Measurements from ENCODE around the gene AIRE. TPM values are rescaled to one million over a fixed set of nuclear protein-coding genes. Genes with fewer than 3 reads are reported as not detected.

Gene AIRE
- polyA plus RNA-seq, 1 donor, result 14.3 TPM

DNA sequence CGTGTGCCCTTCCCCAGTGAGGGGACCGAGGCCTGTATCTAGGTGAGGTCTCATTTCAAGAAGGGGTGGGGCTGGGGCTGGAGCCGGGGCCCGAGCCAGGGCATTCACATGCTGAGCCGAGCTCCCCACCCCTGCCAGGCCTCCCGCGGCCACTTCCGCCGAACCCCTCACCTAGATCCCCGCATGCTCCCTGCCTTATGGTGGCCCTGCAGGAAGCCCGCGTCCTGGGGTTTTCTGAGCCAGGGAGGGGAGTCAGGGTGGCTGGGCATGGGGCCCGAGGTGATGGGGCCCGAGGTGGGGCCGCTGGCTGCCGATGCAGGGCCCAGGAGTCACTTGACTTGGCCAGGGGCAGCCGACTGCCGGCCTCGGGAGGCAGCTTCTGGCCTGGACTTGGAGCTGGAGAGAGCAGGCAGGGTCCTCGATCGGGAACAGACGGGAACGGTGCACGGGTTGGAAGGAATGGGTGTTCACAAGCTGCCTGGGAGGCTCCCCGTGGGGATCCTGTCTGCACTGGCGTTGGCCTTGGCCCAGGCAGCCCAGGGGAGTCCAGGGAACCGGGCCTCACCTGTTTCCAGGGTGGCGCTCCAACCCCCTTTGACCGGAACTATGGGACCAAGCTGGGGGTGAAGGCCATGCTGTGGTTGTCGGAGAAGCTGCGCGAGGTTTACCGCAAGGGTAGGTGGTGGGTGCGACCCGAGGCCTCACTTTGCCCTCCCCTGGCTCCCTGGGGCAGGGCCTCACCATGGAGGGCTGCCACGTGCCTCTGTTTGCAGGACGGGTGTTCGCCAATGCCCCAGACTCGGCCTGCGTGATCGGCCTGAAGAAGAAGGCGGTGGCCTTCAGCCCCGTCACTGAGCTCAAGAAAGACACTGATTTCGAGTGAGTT lies 40.0 kb downstream of the AIRE start:
- no CpG with 5 or more reads among the region's 44 CpGs for WGBS (ENCODE audit: insufficient coverage, low lambda C conversion rate)
- peaks cover 3% of the 10 kb centered on the region for H3K9me3 ChIP-seq (ENCODE audit: control insufficient read depth, low read depth, low read length)
- no peaks in the 10 kb centered on the region for H3K4me1 ChIP-seq (ENCODE audit: control insufficient read depth, insufficient read depth, low read length)
- no peak overlapping the region for H3K4me3 ChIP-seq (ENCODE audit: low read length)
- H3K27me3 ChIP-seq (ENCODE audit: control insufficient read depth, insufficient read depth, low read length), result no peaks in the 10 kb centered on the region
- H3K27ac ChIP-seq (ENCODE audit: low read length), result no peak overlapping the region
- DNase-seq, result no peak
- H3K36me3 ChIP-seq (ENCODE audit: control insufficient read depth, insufficient read depth, low read length), result peaks cover 73% of the 10 kb centered on the region

DNA sequence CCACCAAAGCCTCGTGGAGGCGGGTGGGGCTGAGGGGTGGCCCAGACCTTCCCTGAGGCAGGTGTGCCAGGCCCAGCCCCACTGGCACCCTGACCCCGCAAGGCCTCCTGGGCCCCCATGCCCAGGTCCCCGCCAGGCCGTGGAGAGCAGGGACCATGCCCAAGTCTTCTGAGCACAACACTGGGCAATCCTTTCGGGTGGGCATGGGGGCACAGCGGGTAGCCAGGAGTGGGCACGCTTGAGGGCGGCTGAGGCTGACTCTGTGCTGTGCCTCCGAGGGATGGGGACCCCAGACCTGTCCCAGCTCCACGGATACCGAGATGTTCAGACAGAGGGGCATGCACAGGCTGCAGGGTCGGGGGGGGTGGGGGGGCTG lies 40.6 kb downstream of the AIRE start:
- Histone ChIP-seq H3K9me3 (ENCODE audit: control insufficient read depth, low read depth, low read length) (peaks cover 3% of the 10 kb centered on the region), H3K27me3 (ENCODE audit: control insufficient read depth, insufficient read depth, low read length) (no peaks in the 10 kb centered on the region), H3K27ac (ENCODE audit: low read length) (no peak overlapping the region), H3K36me3 (ENCODE audit: control insufficient read depth, insufficient read depth, low read length) (peaks cover 72% of the 10 kb centered on the region), H3K4me3 (ENCODE audit: low read length) (no peak overlapping the region), H3K4me1 (ENCODE audit: control insufficient read depth, insufficient read depth, low read length) (no peaks in the 10 kb centered on the region)
- no peak for DNase-seq
- WGBS (ENCODE audit: insufficient coverage, low lambda C conversion rate), result no CpG with 5 or more reads among the region's 13 CpGs

DNA sequence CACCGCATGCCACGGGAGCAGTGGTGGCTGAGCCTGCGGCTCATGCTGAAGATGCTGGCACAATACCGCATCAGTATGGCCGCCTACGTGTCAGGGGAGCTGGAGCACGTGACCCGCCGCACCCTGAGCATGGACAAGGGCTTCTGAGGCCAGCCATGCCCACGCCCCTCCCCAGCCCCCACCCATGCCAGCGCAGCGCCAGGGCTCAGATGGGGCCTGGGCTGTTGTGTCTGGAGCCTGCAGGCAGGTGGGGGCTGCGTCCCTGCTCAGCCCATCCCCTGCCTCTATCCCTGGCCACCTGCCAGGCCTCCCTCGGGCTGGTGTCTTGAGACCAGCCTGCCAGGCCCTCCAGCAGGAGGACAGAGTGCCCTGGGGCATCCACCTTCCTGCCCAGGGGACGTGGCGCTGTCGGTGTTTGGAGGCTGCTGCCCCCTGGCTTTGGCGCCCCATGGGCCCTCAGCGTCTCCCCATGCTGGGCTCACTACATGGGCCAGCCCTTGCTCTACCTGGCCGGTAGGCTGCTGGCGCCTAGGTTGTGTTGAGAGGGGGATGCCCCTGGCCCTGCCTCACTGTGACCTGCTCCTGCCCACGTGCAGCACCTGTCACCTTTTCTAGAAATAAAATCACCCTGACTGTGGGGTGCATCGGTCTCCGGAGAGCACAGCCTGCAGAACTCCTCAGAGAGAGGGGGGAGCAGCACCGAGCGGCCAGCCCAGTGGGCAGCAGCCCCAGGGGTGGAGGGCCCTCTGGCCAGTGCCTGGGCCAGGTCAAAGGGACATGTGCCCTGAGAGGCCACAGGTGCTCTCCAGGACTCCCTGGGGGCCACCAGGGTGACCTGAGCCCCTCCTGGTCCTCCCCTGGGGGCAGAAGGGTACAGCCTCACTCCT lies 41.3 kb downstream of the AIRE start:
- H3K36me3 ChIP-seq (ENCODE audit: control insufficient read depth, insufficient read depth, low read length), result peaks cover 70% of the 10 kb centered on the region
- no CpG with 5 or more reads among the region's 26 CpGs for WGBS (ENCODE audit: insufficient coverage, low lambda C conversion rate)
- no peaks in the 10 kb centered on the region for H3K27me3 ChIP-seq (ENCODE audit: control insufficient read depth, insufficient read depth, low read length)
- no peak overlapping the region for H3K27ac ChIP-seq (ENCODE audit: low read length)
- no peak for DNase-seq
- no peak overlapping the region for H3K4me3 ChIP-seq (ENCODE audit: low read length)
- H3K9me3 ChIP-seq (ENCODE audit: control insufficient read depth, low read depth, low read length), result peaks cover 3% of the 10 kb centered on the region
- no peaks in the 10 kb centered on the region for H3K4me1 ChIP-seq (ENCODE audit: control insufficient read depth, insufficient read depth, low read length)

DNA sequence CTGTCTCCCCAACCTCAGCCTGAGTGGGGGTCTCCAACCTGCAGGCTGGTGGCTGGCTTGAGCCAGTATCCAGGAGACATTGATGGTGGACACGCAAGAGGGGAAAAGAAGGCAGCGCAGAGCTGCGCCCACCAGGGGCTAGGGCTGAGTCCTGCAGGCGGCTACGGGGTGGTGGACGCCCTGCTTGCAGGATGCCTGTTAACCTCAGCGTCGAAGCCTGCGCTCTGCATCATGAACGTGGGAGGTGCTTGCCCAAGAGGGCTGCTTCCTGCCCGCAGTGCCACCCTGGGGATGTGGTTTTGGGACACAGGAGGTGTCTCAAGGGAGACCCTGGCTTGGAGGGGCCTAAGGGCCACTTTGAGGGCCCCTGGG lies 41.9 kb downstream of the AIRE start:
- H3K36me3 ChIP-seq (ENCODE audit: control insufficient read depth, insufficient read depth, low read length), result peaks cover 65% of the 10 kb centered on the region
- WGBS (ENCODE audit: insufficient coverage, low lambda C conversion rate), result no CpG with 5 or more reads among the region's 11 CpGs

DNA sequence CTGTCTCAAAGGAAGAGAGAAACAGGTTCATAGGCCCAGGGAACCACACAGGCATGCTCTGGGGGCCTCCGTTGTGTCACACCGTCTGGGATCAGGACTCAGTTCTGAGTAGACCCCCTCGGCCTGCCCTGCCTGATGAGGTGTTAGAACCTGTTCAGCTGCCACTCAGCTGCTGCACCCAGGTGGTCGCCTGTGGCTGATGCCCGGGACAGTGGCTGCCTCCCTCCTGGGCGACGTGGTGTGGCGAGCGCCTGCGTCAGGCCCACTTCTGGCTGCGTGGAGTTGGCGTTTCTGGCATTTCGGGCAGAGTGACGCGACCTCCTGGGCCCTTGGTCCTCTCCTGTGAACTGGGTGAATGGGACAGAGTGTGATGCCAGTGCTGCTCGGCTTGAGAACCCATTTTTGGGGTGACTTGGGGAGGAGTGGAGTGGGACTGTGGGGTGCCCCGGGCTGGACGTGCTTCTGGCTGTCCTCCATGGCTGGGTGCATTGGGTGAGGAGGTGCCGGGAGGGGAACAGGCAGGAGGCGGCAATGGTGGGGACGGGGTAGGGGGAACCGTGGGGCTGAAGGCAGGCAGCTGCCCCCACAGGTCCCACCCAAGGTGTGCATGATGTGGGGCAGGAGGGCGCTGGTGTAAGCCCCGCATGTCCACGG lies 42.7 kb downstream of the AIRE start:
- no peak for DNase-seq
- H3K4me1 ChIP-seq (ENCODE audit: control insufficient read depth, insufficient read depth, low read length), result no peaks in the 10 kb centered on the region
- H3K36me3 ChIP-seq (ENCODE audit: control insufficient read depth, insufficient read depth, low read length), result peaks cover 63% of the 10 kb centered on the region
- H3K27ac ChIP-seq (ENCODE audit: low read length), result no peak overlapping the region
- H3K9me3 ChIP-seq (ENCODE audit: control insufficient read depth, low read depth, low read length), result peaks cover 3% of the 10 kb centered on the region
- H3K4me3 ChIP-seq (ENCODE audit: low read length), result no peak overlapping the region
- WGBS (ENCODE audit: insufficient coverage, low lambda C conversion rate), result no CpG with 5 or more reads among the region's 25 CpGs
- no peaks in the 10 kb centered on the region for H3K27me3 ChIP-seq (ENCODE audit: control insufficient read depth, insufficient read depth, low read length)

More for the DNA sequence above, 41.9 kb downstream of the AIRE start:
- H3K4me3 ChIP-seq (ENCODE audit: low read length), result no peak overlapping the region
- H3K9me3 ChIP-seq (ENCODE audit: control insufficient read depth, low read depth, low read length), result peaks cover 3% of the 10 kb centered on the region
- no peaks in the 10 kb centered on the region for H3K4me1 ChIP-seq (ENCODE audit: control insufficient read depth, insufficient read depth, low read length)
- DNase-seq, result no peak
- no peaks in the 10 kb centered on the region for H3K27me3 ChIP-seq (ENCODE audit: control insufficient read depth, insufficient read depth, low read length)
- H3K27ac ChIP-seq (ENCODE audit: low read length), result no peak overlapping the region

DNA sequence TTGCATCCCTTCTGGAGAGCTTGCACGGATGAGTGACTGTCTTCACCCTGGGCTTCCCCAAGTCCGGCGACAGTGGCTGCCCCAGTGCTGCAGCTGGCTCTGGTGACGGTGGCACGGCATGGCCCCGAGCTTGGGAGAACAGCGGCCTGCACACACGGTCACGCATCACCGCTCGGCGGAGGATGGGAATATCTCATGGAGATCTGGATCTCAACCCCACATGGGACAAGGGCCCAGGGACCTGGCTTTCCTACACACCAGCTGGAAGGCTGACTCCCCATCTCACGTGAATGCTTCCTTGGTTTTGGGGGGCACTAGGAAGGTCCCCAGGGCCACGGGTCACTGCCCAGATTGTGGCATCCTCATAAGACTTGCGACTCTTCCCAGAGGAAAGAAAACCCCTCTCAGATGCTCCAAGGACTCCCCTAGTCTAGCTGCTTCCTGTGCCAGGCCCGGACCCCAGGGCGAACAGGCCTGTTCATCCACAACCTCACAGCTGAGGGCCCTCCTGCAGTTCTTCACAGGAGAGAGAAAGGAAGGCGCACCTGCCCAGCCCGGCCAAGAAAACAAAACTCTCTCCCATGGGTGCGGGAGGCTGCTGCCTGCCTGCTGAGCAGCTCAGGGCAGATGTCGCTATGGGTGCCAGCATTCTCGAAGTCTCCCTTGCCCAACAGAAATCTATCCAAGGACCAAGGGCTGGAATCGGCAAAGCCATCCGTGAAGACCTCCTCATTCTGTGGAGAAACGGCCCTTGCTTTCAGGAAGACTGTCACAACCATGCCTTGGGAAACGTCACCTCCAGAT lies 43.6 kb downstream of the AIRE start:
- no peak overlapping the region for H3K27ac ChIP-seq (ENCODE audit: low read length)
- DNase-seq, result no peak
- H3K4me3 ChIP-seq (ENCODE audit: low read length), result no peak overlapping the region
- H3K4me1 ChIP-seq (ENCODE audit: control insufficient read depth, insufficient read depth, low read length), result no peaks in the 10 kb centered on the region
- H3K9me3 ChIP-seq (ENCODE audit: control insufficient read depth, low read depth, low read length), result peaks cover 3% of the 10 kb centered on the region
- H3K36me3 ChIP-seq (ENCODE audit: control insufficient read depth, insufficient read depth, low read length), result peaks cover 55% of the 10 kb centered on the region
- WGBS (ENCODE audit: insufficient coverage, low lambda C conversion rate), result no CpG with 5 or more reads among the region's 26 CpGs
- no peaks in the 10 kb centered on the region for H3K27me3 ChIP-seq (ENCODE audit: control insufficient read depth, insufficient read depth, low read length)

DNA sequence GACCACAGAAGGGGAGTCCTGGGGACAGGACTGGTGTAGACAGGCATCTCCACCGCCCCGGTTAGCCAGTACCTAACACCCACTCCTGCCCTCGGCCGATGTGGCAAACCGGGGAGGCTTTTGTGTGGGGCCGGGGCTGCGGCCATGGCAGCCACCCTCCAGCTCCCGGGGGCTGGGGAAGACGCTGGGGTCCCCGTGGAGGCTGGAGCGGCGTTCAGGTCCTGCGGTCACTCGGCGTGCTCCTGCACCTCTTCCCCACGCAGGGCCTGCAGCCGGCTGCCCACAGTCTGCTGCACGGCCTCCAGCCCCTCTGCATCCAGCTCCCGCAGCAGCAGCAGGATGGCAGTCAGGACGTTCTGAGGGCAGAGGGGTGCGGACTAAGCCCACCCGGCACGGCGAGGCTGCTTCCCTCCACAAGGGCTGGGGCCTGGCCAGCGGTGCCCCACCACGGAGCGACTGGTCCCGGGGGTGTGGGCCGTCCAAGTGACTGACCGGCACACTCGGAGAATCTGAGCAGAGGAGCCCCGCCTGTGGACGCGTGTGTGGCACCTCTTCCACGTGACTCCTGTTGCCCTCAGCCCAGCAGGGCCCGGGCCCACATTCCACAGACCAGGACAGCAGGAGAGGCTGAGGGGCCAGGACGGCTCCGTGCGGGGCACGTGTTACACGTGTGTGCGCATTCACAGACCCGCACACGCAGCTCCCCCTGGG lies 44.5 kb downstream of the AIRE start:
- Histone ChIP-seq H3K27ac (ENCODE audit: low read length) (no peak overlapping the region), H3K4me3 (ENCODE audit: low read length) (no peak overlapping the region), H3K36me3 (ENCODE audit: control insufficient read depth, insufficient read depth, low read length) (peaks cover 47% of the 10 kb centered on the region), H3K9me3 (ENCODE audit: control insufficient read depth, low read depth, low read length) (peaks cover 3% of the 10 kb centered on the region), H3K4me1 (ENCODE audit: control insufficient read depth, insufficient read depth, low read length) (no peaks in the 10 kb centered on the region), H3K27me3 (ENCODE audit: control insufficient read depth, insufficient read depth, low read length) (no peaks in the 10 kb centered on the region)
- WGBS (ENCODE audit: insufficient coverage, low lambda C conversion rate), result no CpG with 5 or more reads among the region's 44 CpGs
- DNase-seq, result no peak

DNA sequence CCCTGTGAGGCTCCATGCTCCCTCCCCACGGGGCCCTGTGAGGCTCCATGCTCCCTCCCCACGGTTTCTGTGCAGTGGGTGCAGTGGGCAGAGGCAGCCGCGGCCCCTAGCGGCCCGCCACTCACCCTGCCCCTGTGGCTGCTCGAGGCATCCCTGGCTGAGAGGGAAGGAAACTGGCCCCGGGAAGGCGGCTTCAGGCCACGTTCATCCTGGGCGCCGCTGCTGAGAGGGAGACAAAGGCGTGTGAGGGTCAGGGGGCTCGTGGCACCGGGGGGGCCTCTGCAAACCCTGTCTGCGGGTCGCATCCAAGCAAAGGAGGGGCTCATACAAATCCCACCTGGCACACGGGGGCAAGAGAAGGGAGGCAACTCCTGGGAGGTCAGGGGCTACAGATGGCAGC lies 45.0 kb downstream of the AIRE start:
- no peaks in the 10 kb centered on the region for H3K27me3 ChIP-seq (ENCODE audit: control insufficient read depth, insufficient read depth, low read length)
- peaks cover 46% of the 10 kb centered on the region for H3K36me3 ChIP-seq (ENCODE audit: control insufficient read depth, insufficient read depth, low read length)
- H3K4me3 ChIP-seq (ENCODE audit: low read length), result no peak overlapping the region
- DNase-seq, result no peak
- H3K9me3 ChIP-seq (ENCODE audit: control insufficient read depth, low read depth, low read length), result no peaks in the 10 kb centered on the region
- WGBS (ENCODE audit: insufficient coverage, low lambda C conversion rate), result no CpG with 5 or more reads among the region's 18 CpGs
- no peak overlapping the region for H3K27ac ChIP-seq (ENCODE audit: low read length)
- H3K4me1 ChIP-seq (ENCODE audit: control insufficient read depth, insufficient read depth, low read length), result no peaks in the 10 kb centered on the region

DNA sequence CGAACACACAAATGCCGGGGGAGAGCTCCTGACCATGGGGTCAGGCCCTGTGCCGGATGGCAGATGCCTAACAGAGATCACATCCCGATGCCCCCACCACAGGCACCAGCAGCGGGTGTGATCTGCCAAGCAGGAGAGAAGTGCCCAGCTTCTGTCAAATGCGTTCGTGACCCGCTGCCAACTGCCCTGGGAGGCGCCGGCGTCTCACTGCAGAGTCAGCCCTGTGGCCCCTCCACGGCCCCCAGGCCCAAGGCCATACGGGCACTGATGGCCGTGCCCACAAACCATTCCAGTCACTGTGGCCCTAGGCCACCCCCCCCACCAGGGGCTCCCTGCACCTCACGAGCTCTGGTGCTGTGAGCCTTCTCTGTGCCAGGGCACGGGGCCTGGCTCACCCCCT lies 45.5 kb downstream of the AIRE start:
- H3K36me3 ChIP-seq (ENCODE audit: control insufficient read depth, insufficient read depth, low read length), result peaks cover 43% of the 10 kb centered on the region
- H3K9me3 ChIP-seq (ENCODE audit: control insufficient read depth, low read depth, low read length), result no peaks in the 10 kb centered on the region
- H3K4me1 ChIP-seq (ENCODE audit: control insufficient read depth, insufficient read depth, low read length), result no peaks in the 10 kb centered on the region
- H3K4me3 ChIP-seq (ENCODE audit: low read length), result no peak overlapping the region
- no peak overlapping the region for H3K27ac ChIP-seq (ENCODE audit: low read length)
- H3K27me3 ChIP-seq (ENCODE audit: control insufficient read depth, insufficient read depth, low read length), result no peaks in the 10 kb centered on the region
- no CpG with 5 or more reads among the region's 16 CpGs for WGBS (ENCODE audit: insufficient coverage, low lambda C conversion rate)
- DNase-seq, result no peak

Measured in large intestine (tissue), 3 donors.